ENCODE data around the gene SCIMP. TPM values are rescaled to one million over a fixed set of nuclear protein-coding genes. Genes with fewer than 3 reads are reported as not detected.
"Not testable (repeated sequence)": the region's sequence is repeated elsewhere in the genome, so short reads cannot be mapped to it uniquely, and the experiment has no call there.

SCIMP gene
- total RNA-seq, 1 donor from 2014 or later = 4.9 TPM

- no peak for ATAC-seq
- no peak for DNase-seq (ENCODE audit: low spot score)
- intact Hi-C loops (cut with DNase I) = no loop called here
Measured at GRCh38 chr17:5241861-5242671, 7.4 kb upstream of the SCIMP start.

GRCh38 chr17:5239769-5240168 lies 5.1 kb upstream of the SCIMP start:
- ATAC-seq; DNase-seq (ENCODE audit: low spot score); intact Hi-C loops (cut with DNase I): not testable (repeated sequence)

GRCh38 chr17:5238333-5238732 lies 3.7 kb upstream of the SCIMP start:
- intact Hi-C loops (cut with DNase I) = no loop called here
- ATAC-seq = no peak
- no peak for DNase-seq (ENCODE audit: low spot score)

GRCh38 chr17:5237541-5238016 lies 2.9 kb upstream of the SCIMP start:
- no peak for DNase-seq (ENCODE audit: low spot score)
- peak; percentile 50 for ATAC-seq
- intact Hi-C loops (cut with DNase I) = no loop called here

- no peak for DNase-seq (ENCODE audit: low spot score)
- no peak for ATAC-seq
- intact Hi-C loops (cut with DNase I) = no loop called here
Measured at GRCh38 chr17:5236938-5237540, 2.4 kb upstream of the SCIMP start.

- intact Hi-C loops (cut with DNase I) = not testable (repeated sequence)
Measured at GRCh38 chr17:5233492-5233891, 1.2 kb downstream of the SCIMP start.

GRCh38 chr17:5226940-5227878 lies 7.5 kb downstream of the SCIMP start:
- DNase-seq (ENCODE audit: low spot score) (no peak), ATAC-seq (no peak)
- intact Hi-C loops (cut with DNase I) = no loop called here

More at GRCh38 chr17:5233492-5233891, 1.2 kb downstream of the SCIMP start:
- not testable (repeated sequence) for ATAC-seq; DNase-seq (ENCODE audit: low spot score)

GRCh38 chr17:5225668-5226457 lies 8.8 kb downstream of the SCIMP start:
- no peak for DNase-seq (ENCODE audit: low spot score)
- peak; percentile 59 for ATAC-seq

GRCh38 chr17:5221912-5222311 lies 12.7 kb downstream of the SCIMP start:
- intact Hi-C loops (cut with DNase I); DNase-seq (ENCODE audit: low spot score); ATAC-seq: not testable (repeated sequence)

More at GRCh38 chr17:5225668-5226457, 8.8 kb downstream of the SCIMP start:
- intact Hi-C loops (cut with DNase I) = no loop called here

- ATAC-seq = no peak
- intact Hi-C loops (cut with DNase I) = no loop called here
- DNase-seq (ENCODE audit: low spot score) = no peak
Measured at GRCh38 chr17:5220074-5220473, 14.6 kb downstream of the SCIMP start.

GRCh38 chr17:5219536-5219935 lies 15.1 kb downstream of the SCIMP start:
- intact Hi-C loops (cut with DNase I) = no loop called here
- DNase-seq (ENCODE audit: low spot score) (no peak), ATAC-seq (no peak)

- DNase-seq (ENCODE audit: low spot score); ATAC-seq; intact Hi-C loops (cut with DNase I): not testable (repeated sequence)
Measured at GRCh38 chr17:5217562-5217961, 17.1 kb downstream of the SCIMP start.

- peak; percentile 64 for ATAC-seq
- DNase-seq (ENCODE audit: low spot score) = no peak
- intact Hi-C loops (cut with DNase I) = no loop called here
Measured at GRCh38 chr17:5211458-5211857, 23.2 kb downstream of the SCIMP start.

GRCh38 chr17:5210614-5211252 lies 23.9 kb downstream of the SCIMP start:
- DNase-seq (ENCODE audit: low spot score) (no peak), ATAC-seq (peak; percentile 62)
- intact Hi-C loops (cut with DNase I) = no loop called here

GRCh38 chr17:5210091-5210490 lies 24.6 kb downstream of the SCIMP start:
- ATAC-seq = no peak
- no peak for DNase-seq (ENCODE audit: low spot score)
- intact Hi-C loops (cut with DNase I) = no loop called here

- intact Hi-C loops (cut with DNase I) = no loop called here
- ATAC-seq (no peak), DNase-seq (ENCODE audit: low spot score) (no peak)
Measured at GRCh38 chr17:5209396-5209795, 25.3 kb downstream of the SCIMP start.

GRCh38 chr17:5203908-5204294 lies 30.8 kb downstream of the SCIMP start:
- ATAC-seq (no peak), DNase-seq (ENCODE audit: low spot score) (no peak)
- intact Hi-C loops (cut with DNase I) = no loop called here
